GM23248 (cell line): ENCODE data around the gene DNAJC7. TPM values are rescaled to one million over a fixed set of nuclear protein-coding genes. Genes with fewer than 3 reads are reported as not detected.

Experiments used
- DNase-seq: peaks from one replicate; pipeline ENCODE4 v3.0.0-alpha.2; 2015
- H2AFZ ChIP-seq: fragments of 200-600 bp; sonication (generic); 2 replicates; pipeline ENCODE4 v1.6.1; 2016; ENCODE audit warnings: antibody characterized with exemption
- H3F3A ChIP-seq: fragments of 200-600 bp; sonication (generic); 2 replicates; pipeline ENCODE4 v1.6.1; 2016; ENCODE audit warnings: mild to moderate bottlenecking, antibody characterized with exemption, mixed run types; ENCODE audit not compliant: insufficient read depth
- H3K27ac ChIP-seq: fragments of 200-600 bp; sonication (generic); 2 replicates; pipeline ENCODE4 v1.5.1; 2016; ENCODE audit warnings: mild to moderate bottlenecking
- H3K27me3 ChIP-seq: fragments of 200-600 bp; sonication (generic); replicated peaks from 2 replicates; pipeline ENCODE4 v1.6.1; 2016; ENCODE audit warnings: mild to moderate bottlenecking; ENCODE audit not compliant: insufficient read depth
- H3K36me3 ChIP-seq: fragments of 200-600 bp; sonication (generic); 2 replicates; pipeline ENCODE4 v1.6.1; 2016; ENCODE audit warnings: low read depth, mild to moderate bottlenecking
- H3K4me1 ChIP-seq: fragments of 200-600 bp; sonication (generic); 2 replicates; pipeline ENCODE4 v1.6.1; 2016; ENCODE audit warnings: mild to moderate bottlenecking; ENCODE audit not compliant: insufficient read depth
- H3K4me2 ChIP-seq: fragments of 200-600 bp; sonication (generic); one replicate; pipeline ENCODE4 v1.6.1; 2016; ENCODE audit warnings: mild to moderate bottlenecking; ENCODE audit not compliant: unreplicated experiment
- H3K4me3 ChIP-seq: fragments of 200-600 bp; sonication (generic); 2 replicates; pipeline ENCODE4 v1.5.1; 2016; ENCODE audit warnings: mild to moderate bottlenecking
- H3K79me2 ChIP-seq: fragments of 200-600 bp; sonication (generic); 2 replicates; pipeline ENCODE4 v1.6.1; 2016; ENCODE audit warnings: mild to moderate bottlenecking; ENCODE audit not compliant: insufficient read depth
- H3K9ac ChIP-seq: fragments of 200-600 bp; sonication (generic); 2 replicates; pipeline ENCODE4 v1.6.1; 2016; ENCODE audit warnings: mild to moderate bottlenecking
- H3K9me2 ChIP-seq: fragments of 200-600 bp; sonication (generic); 2 replicates; pipeline ENCODE4 v1.6.1; 2016; ENCODE audit warnings: mixed run types, mild to moderate bottlenecking, moderate library complexity; ENCODE audit not compliant: insufficient read depth
- H3K9me3 ChIP-seq: fragments of 200-600 bp; sonication (generic); one replicate; pipeline ENCODE4 v1.6.1; 2017; ENCODE audit warnings: low read depth
- H4K20me1 ChIP-seq: fragments of 200-600 bp; sonication (generic); 2 replicates; pipeline ENCODE4 v1.6.0; 2016; ENCODE audit not compliant: insufficient read depth
- EZH2 ChIP-seq: fragments of 200-600 bp; sonication (generic); IDR thresholded peaks from 2 replicates; pipeline ENCODE4 v1.6.1; 2018; ENCODE audit warnings: antibody characterized with exemption, mild to moderate bottlenecking; ENCODE audit not compliant: insufficient read depth, poor library complexity, severe bottlenecking
- EZH2phosphoT487 ChIP-seq: fragments of 200-600 bp; sonication (generic); IDR thresholded peaks from 2 replicates; pipeline ENCODE4 v1.6.1; 2018; ENCODE audit warnings: antibody characterized with exemption, moderate library complexity, mild to moderate bottlenecking, low read depth; ENCODE audit not compliant: insufficient read depth
- WGBS, 2 experiments: methylation state at CpG; one replicate each; pipeline ENCODE4 v1.1.6; 2015 to 2017; ENCODE audit warnings: low lambda C conversion rate in 2 of 2, low coverage in 1 of 2; ENCODE audit errors: missing lambda C conversion rate in 2 of 2; 5-methylcytosine and 5-hydroxymethylcytosine counted together
- in situ Hi-C: fragments of 300-500 bp; cut with MboI; formaldehyde crosslinking; loops from 2 replicates; pipeline ENCODE4 v1.15.0; 2020
- polyA plus RNA-seq: library from polyadenylated mRNA; unstranded; fragments of >200 nt; fragmentation: Nextera tagmentation; extraction: Ambion mirVana; gene quantifications from 2 replicates; pipeline ENCODE4 v1.2.1, GENCODE V29; 2016
- total RNA-seq: library from RNA; depleted of rRNA; stranded (reverse); fragments of >200 nt; shearing (Covaris generic); gene quantifications from 2 replicates; pipeline ENCODE4 v1.2.3, GENCODE V29; 2014

The DNAJC7 gene
- total and polyA plus RNA-seq, 2 experiments from 2014 or later, result 61.6 to 73.5 TPM

DNA sequence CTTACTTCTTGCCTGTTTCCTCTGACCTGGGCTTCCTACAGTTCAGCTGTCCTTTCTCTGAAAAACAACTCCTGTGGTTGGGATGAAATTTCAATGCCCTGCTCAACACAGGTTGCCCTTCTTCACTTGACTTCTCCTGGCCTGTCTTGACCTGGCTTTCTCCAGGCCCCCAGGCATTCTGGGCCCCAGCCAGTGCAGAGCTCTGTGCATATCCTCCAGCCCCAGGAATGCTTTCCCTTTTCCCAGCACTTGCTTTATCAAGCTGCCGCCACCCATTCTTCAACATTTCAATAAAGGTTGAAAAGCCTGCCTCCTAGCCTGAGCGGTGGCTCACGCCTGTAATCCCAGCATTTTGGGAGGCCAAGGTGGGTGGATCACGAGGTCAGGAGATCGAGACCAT lies 76.1 kb downstream of the DNAJC7 start:
- no peaks in the 10 kb centered on the region for H3K4me1 ChIP-seq
- H3F3A ChIP-seq, result no peaks in the 10 kb centered on the region
- no peak overlapping the region for H2AFZ ChIP-seq
- no peaks in the 10 kb centered on the region for H3K9me3 ChIP-seq
- no peaks in the 10 kb centered on the region for H3K9me2 ChIP-seq
- H3K4me2 ChIP-seq, result no peak overlapping the region
- DNase-seq, result no peak
- TF ChIP-seq EZH2phosphoT487 (no peak), EZH2 (no peak)
- H4K20me1 ChIP-seq, result no peaks in the 10 kb centered on the region
- H3K79me2 ChIP-seq, result no peaks in the 10 kb centered on the region
- no peaks in the 10 kb centered on the region for H3K27me3 ChIP-seq
- H3K4me3 ChIP-seq, result no peak overlapping the region
- H3K36me3 ChIP-seq, result no peaks in the 10 kb centered on the region
- in situ Hi-C loops, result no loop called here
- H3K9ac ChIP-seq, result no peak overlapping the region
- 84 to 90% methylated on average over 5 of the region's 5 CpGs for WGBS, 2 experiments
- no peak overlapping the region for H3K27ac ChIP-seq

GRCh38 chr17:41939693-41940090 lies 77.5 kb downstream of the DNAJC7 start:
- H3K4me2 ChIP-seq, result no peak overlapping the region
- no peak overlapping the region for H3K9ac ChIP-seq
- no peak for DNase-seq
- no peak overlapping the region for H3K4me3 ChIP-seq
- H3K27me3 ChIP-seq, result no peaks in the 10 kb centered on the region
- no peaks in the 10 kb centered on the region for H3K36me3 ChIP-seq
- no peak for TF ChIP-seq EZH2phosphoT487
- TF ChIP-seq EZH2, result no peak
- H3K27ac ChIP-seq, result no peak overlapping the region
- no peaks in the 10 kb centered on the region for H3K9me2 ChIP-seq
- no peaks in the 10 kb centered on the region for H3K9me3 ChIP-seq
- H3F3A ChIP-seq, result no peaks in the 10 kb centered on the region
- H4K20me1 ChIP-seq, result no peaks in the 10 kb centered on the region
- in situ Hi-C loops, result no loop called here
- no peak overlapping the region for H2AFZ ChIP-seq
- H3K79me2 ChIP-seq, result no peaks in the 10 kb centered on the region
- no peaks in the 10 kb centered on the region for H3K4me1 ChIP-seq
- WGBS, 2 experiments, result 85 to 87% methylated on average over 6 of the region's 6 CpGs

GRCh38 chr17:41939044-41939692 lies 78.1 kb downstream of the DNAJC7 start:
- Histone ChIP-seq H3K9ac (no peak overlapping the region), H3K27ac (no peak overlapping the region), H3K4me3 (no peak overlapping the region), H3K9me2 (no peaks in the 10 kb centered on the region), H3K79me2 (no peaks in the 10 kb centered on the region), H2AFZ (no peak overlapping the region), H3K4me2 (no peak overlapping the region), H3K27me3 (no peaks in the 10 kb centered on the region), H3K9me3 (no peaks in the 10 kb centered on the region), H4K20me1 (no peaks in the 10 kb centered on the region), H3K4me1 (no peaks in the 10 kb centered on the region), H3F3A (no peaks in the 10 kb centered on the region), H3K36me3 (no peaks in the 10 kb centered on the region)
- no peak for TF ChIP-seq EZH2phosphoT487
- no peak for TF ChIP-seq EZH2
- no peak for DNase-seq
- in situ Hi-C loops, result no loop called here
- WGBS, 2 experiments, result 58 to 66% methylated on average over 4 of the region's 4 CpGs

GRCh38 chr17:41937970-41938954 lies 79.0 kb downstream of the DNAJC7 start:
- in situ Hi-C loops, result no loop called here
- H3K9me3 ChIP-seq, result no peaks in the 10 kb centered on the region
- H3K79me2 ChIP-seq, result no peaks in the 10 kb centered on the region
- H3K27ac ChIP-seq, result no peak overlapping the region
- TF ChIP-seq EZH2phosphoT487 (no peak), EZH2 (no peak)
- no peaks in the 10 kb centered on the region for H3K4me1 ChIP-seq
- no peak overlapping the region for H3K4me2 ChIP-seq
- H3F3A ChIP-seq, result no peaks in the 10 kb centered on the region
- H3K27me3 ChIP-seq, result no peaks in the 10 kb centered on the region
- no peak for DNase-seq
- 85 to 88% methylated on average over 18 to 19 of the region's 19 CpGs for WGBS, 2 experiments
- H3K4me3 ChIP-seq, result no peak overlapping the region
- H3K36me3 ChIP-seq, result no peaks in the 10 kb centered on the region
- H2AFZ ChIP-seq, result no peak overlapping the region
- H4K20me1 ChIP-seq, result no peaks in the 10 kb centered on the region
- H3K9me2 ChIP-seq, result no peaks in the 10 kb centered on the region
- no peak overlapping the region for H3K9ac ChIP-seq
